HepG2 (cell line): ENCODE measurements around the gene KAZN. TPM values are rescaled to one million over a fixed set of nuclear protein-coding genes. Genes with fewer than 3 reads are reported as not detected.

ENCODE experiments used
- CBFB ChIP-seq: sonication (generic); formaldehyde crosslinking; IDR thresholded peaks from 2 replicates; pipeline ENCODE4 v1.4.0; 2020; ENCODE audit warnings: missing genetic modification reagents
- ETS1 ChIP-seq: sonication (generic); formaldehyde crosslinking; IDR thresholded peaks from 2 replicates; pipeline ENCODE4 v1.4.0; 2020; ENCODE audit warnings: missing genetic modification reagents
- FOXC1 ChIP-seq: sonication (generic); formaldehyde crosslinking; IDR thresholded peaks from 2 replicates; pipeline ENCODE4 v1.8.0; 2022; ENCODE audit warnings: mild to moderate bottlenecking, missing genetic modification reagents, borderline replicate concordance
- GABPA ChIP-seq, 2 experiments: IDR thresholded peaks; 2 replicates each; pipeline ENCODE4 v1.6.1; 2011 to 2016; ENCODE audit warnings: low read depth in 2 of 2, low read length in 1 of 2, missing biosample characterization in 1 of 2, missing genetic modification characterization in 1 of 2
- GATA4 ChIP-seq: sonication (generic); IDR thresholded peaks from 2 replicates; pipeline ENCODE4 v1.6.1; 2016; ENCODE audit warnings: antibody characterized with exemption, low read depth, borderline replicate concordance
- HINFP ChIP-seq: sonication (generic); formaldehyde crosslinking; IDR thresholded peaks from 2 replicates; pipeline ENCODE4 v1.4.0; 2020; ENCODE audit warnings: low read depth, mild to moderate bottlenecking, missing genetic modification reagents
- HNRNPUL1 ChIP-seq: fragments of 200-400 bp; formaldehyde crosslinking; IDR thresholded peaks from 2 replicates; pipeline ENCODE4 v1.6.1; 2017; ENCODE audit warnings: low read depth, mild to moderate bottlenecking, low read length, moderate library complexity
- HOXA7 ChIP-seq: sonication (generic); formaldehyde crosslinking; IDR thresholded peaks from 2 replicates; pipeline ENCODE4 v1.8.1; 2022; ENCODE audit warnings: mild to moderate bottlenecking, missing genetic modification reagents, moderate library complexity
- IKZF1 ChIP-seq: fragments of 450-650 bp; IDR thresholded peaks from 2 replicates; pipeline ENCODE4 v1.7.1; 2016
- MBNL3 ChIP-seq: fragments of 250-450 bp; sonication (Bioruptor Pico); conservative IDR thresholded peaks from 2 replicates; pipeline ENCODE4 v1.8.0; 2022; ENCODE audit warnings: mild to moderate bottlenecking, inconsistent platforms
- NFYC ChIP-seq: IDR thresholded peaks from 2 replicates; pipeline ENCODE4 v1.6.1; 2016; ENCODE audit warnings: missing genetic modification reagents, missing compliant biosample characterization
- PHF5A ChIP-seq: IDR thresholded peaks from one replicate; pipeline ENCODE4 v1.6.1; 2018; ENCODE audit warnings: low read depth, missing genetic modification reagents; ENCODE audit not compliant: unreplicated experiment
- POGK ChIP-seq: sonication (generic); formaldehyde crosslinking; conservative IDR thresholded peaks from 2 replicates; pipeline ENCODE4 v1.8.0; 2022; ENCODE audit warnings: mild to moderate bottlenecking, moderate library complexity, missing genetic modification reagents
- SP1 ChIP-seq, 2 experiments: fragments of 450-650 bp in 1 of 2; sonication (generic) in 1 of 2; formaldehyde crosslinking in 1 of 2; IDR thresholded peaks; 2 replicates each; pipeline versions ENCODE4 v1.4.0 to v1.6.1; 2016 to 2020; ENCODE audit warnings: missing genetic modification reagents in 1 of 2
- TOE1 ChIP-seq: sonication (generic); formaldehyde crosslinking; IDR thresholded peaks from 2 replicates; pipeline ENCODE4 v1.4.0; 2020; ENCODE audit warnings: mild to moderate bottlenecking, missing genetic modification reagents
- ZBTB44 ChIP-seq: sonication (generic); formaldehyde crosslinking; IDR thresholded peaks from 2 replicates; pipeline ENCODE4 v1.4.0; 2020; ENCODE audit warnings: missing genetic modification reagents
- ZNF230 ChIP-seq: sonication (generic); formaldehyde crosslinking; IDR thresholded peaks from 2 replicates; pipeline ENCODE4 v1.4.0; 2020; ENCODE audit warnings: mild to moderate bottlenecking, missing genetic modification reagents
- ZNF276 ChIP-seq: sonication (generic); formaldehyde crosslinking; IDR thresholded peaks from 2 replicates; pipeline ENCODE4 v1.4.0; 2020; ENCODE audit warnings: mild to moderate bottlenecking, low read depth, missing genetic modification reagents
- ZNF383 ChIP-seq: sonication (generic); formaldehyde crosslinking; IDR thresholded peaks from 2 replicates; pipeline ENCODE4 v1.4.0; 2020; ENCODE audit warnings: missing genetic modification reagents, mild to moderate bottlenecking, borderline replicate concordance
- ZNF577 ChIP-seq: sonication (generic); formaldehyde crosslinking; IDR thresholded peaks from 2 replicates; pipeline ENCODE4 v1.4.0; 2020; ENCODE audit warnings: mild to moderate bottlenecking, low read depth, missing genetic modification reagents, borderline replicate concordance
- ZNF784 ChIP-seq: sonication (generic); formaldehyde crosslinking; IDR thresholded peaks from 2 replicates; pipeline ENCODE4 v1.5.1; 2020; ENCODE audit warnings: missing genetic modification reagents, mild to moderate bottlenecking, borderline replicate concordance
- ZNF850 ChIP-seq: sonication (generic); formaldehyde crosslinking; conservative IDR thresholded peaks from 2 replicates; pipeline ENCODE4 v1.9.0; 2021; ENCODE audit warnings: mild to moderate bottlenecking, missing genetic modification reagents
- polyA plus RNA-seq, 8 experiments: library from polyadenylated mRNA; depleted of rRNA in 3 of 8; stranded (reverse) in 7 of 8; unstranded in 1 of 8; fragments of >200 nt; fragmentation: Illumina TruSeq in 4 of 8; extraction: Trizol in 4 of 8; gene quantifications; 2 replicates each; pipeline versions ENCODE4 v1.2.1 to v1.2.3, GENCODE V29; 2011 to 2016; ENCODE audit warnings: low read depth in 4 of 8, missing spikeins in 1 of 8, mixed read lengths in 1 of 8; ENCODE audit not compliant: insufficient read depth in 1 of 8
- total RNA-seq, 5 experiments: library from RNA; depleted of rRNA; stranded (reverse); fragments of >200 nt; fragmentation: Illumina TruSeq; extraction: Trizol; gene quantifications; 2 replicates each; pipeline ENCODE4 v1.2.3, GENCODE V29; 2016; ENCODE audit warnings: low read depth in 1 of 5

The KAZN gene
- total and polyA plus RNA-seq, 2 of the 13 experiments (the other 11 are each of a cell fraction or from before 2014, with no cell fraction given), result 10.4 to 13.5 TPM

- TF ChIP-seq POGK (CRISPR knock-in tag) (no peak), GATA4 (peak; percentile 82; the same call in 1 of the 2 replicates), SP1 (IDR thresholded peaks at IDR 0.05) (no peak), SP1 (CRISPR knock-in tag; IDR thresholded peaks at IDR 0.05) (no peak), ZNF850 (CRISPR knock-in tag) (no peak), ETS1 (no peak), ZNF230 (no peak), IKZF1 (no peak), HNRNPUL1 (no peak), ZNF383 (CRISPR knock-in tag) (no peak), HINFP (CRISPR knock-in tag) (no peak), ZBTB44 (CRISPR knock-in tag) (no peak), ZNF577 (CRISPR knock-in tag) (no peak), FOXC1 (no peak), MBNL3 (CRISPR knock-in tag) (no peak), NFYC (CRISPR knock-in tag) (no peak), CBFB (no peak), TOE1 (CRISPR knock-in tag) (no peak), GABPA (IDR thresholded peaks at IDR 0.05; ENCODE audit: low read depth, low read length) (no peak), GABPA (CRISPR knock-in tag; IDR thresholded peaks at IDR 0.05; ENCODE audit: low read depth) (no peak), PHF5A (CRISPR knock-in tag) (no peak), ZNF784 (no peak), ZNF276 (no peak), HOXA7 (CRISPR knock-in tag) (no peak)
Observed at GRCh38 chr1:15151377-15151806, 552.9 kb downstream of the KAZN start (continued).
